K562 treated with DMSO at 1 percent for 4 hours (cell line): ENCODE data around the gene SHF. TPM values are rescaled to one million over a fixed set of nuclear protein-coding genes. Genes with fewer than 3 reads are reported as not detected.

ENCODE experiments used
- total RNA-seq: library from RNA; unstranded; fragments of 300-600 nt; gene quantifications from 2 replicates; pipeline ENCODE4 v1.2.3, GENCODE V29; 2022; ENCODE audit not compliant: insufficient read depth

Gene SHF
- total RNA-seq, result 1.5 and 2.2 TPM in 2 replicates

DNA sequence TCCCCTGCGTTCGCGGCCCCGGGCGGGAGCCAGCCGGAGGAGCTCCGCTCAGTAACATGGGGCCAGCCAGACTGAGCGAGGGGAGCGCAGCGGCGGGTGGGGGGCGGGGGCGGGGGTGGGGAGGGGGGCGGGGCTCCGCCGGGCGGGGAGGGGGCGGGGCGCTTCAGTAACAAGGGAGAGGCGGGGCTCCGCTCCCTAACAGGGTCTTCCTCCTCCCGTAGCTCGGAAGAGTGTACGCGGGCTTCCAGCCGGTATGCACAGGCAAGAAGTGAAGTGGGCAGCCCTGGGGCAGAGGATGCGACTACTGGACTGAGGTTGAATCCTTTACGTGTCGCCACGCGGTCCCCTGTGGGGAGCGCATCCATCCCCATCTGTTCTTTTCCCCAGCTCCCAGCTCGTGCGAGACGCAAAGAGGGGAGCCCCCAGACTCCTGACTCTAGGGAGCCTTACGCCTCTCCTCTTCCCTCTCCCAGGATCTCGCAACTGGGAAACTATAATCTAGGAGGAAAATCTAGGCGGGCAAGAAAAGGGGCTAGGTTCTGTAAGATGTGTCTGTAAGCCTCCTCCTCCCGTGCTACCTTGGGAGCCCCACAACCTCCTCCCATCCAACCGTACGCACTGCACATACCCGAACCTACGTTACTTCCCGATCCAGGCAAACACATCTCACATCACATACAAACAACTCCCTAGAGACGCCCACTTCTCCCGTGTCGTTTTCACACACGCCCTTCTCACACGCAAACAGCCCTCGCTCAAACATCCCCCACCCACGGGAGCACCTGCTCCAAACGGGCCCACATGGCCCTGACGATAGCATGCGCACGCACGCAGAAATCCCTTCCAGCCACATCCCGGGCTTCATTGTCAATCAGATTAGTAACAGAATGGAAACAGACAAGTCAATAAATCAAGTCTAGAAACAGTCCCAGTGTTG, at the start of gene SHF:
Gene SHF, minus strand, starts transcription at position 73 of the 937 bp plus-strand sequence. Its CDS starts 15 bp downstream, at position 58.

GRCh38 chr15:45129651-45130129, 58.1 kb downstream of the SHF start, which contains the start of the genes DUOX1 and DUOXA1:
Gene DUOX1, plus strand, starts transcription at chr15:45129994. Its CDS starts 1,973 bp downstream, at chr15:45131967.
Gene DUOXA1, minus strand, starts transcription at chr15:45129879. Its CDS starts 6,865 bp downstream, at chr15:45123014.

Other genes starting within 250 kb of the SHF start
- not detected in 2 replicates for gene TERB2, start 231.3 kb downstream of the SHF start, total RNA-seq
- gene SORD, start 164.8 kb downstream of the SHF start, total RNA-seq, result 25.6 and 44.8 TPM in 2 replicates
- not detected in 2 replicates for gene DUOX2, start 73.8 kb downstream of the SHF start, total RNA-seq
- not detected in 2 replicates for gene DUOXA2, start 73.6 kb downstream of the SHF start, total RNA-seq
- gene DUOXA1, start 58.1 kb downstream of the SHF start, total RNA-seq, result not detected in 2 replicates
- 0.52 TPM in 1 of 2 replicates, not detected in the other for gene DUOX1, start 58.0 kb downstream of the SHF start, total RNA-seq
- not detected in 2 replicates for gene SLC28A2, start 64.3 kb upstream of the SHF start, total RNA-seq
- 2.4 TPM in 1 of 2 replicates, not detected in the other for gene GATM, start 190.6 kb upstream of the SHF start, total RNA-seq